ENCODE results near the gene AP1S1. TPM values are rescaled to one million over a fixed set of nuclear protein-coding genes. Genes with fewer than 3 reads are reported as not detected.

AP1S1 gene
- total and polyA plus RNA-seq, 2 of the 13 experiments (the other 11 are each of a cell fraction or from before 2014, with no cell fraction given): 57.5 to 68.1 TPM

DNA sequence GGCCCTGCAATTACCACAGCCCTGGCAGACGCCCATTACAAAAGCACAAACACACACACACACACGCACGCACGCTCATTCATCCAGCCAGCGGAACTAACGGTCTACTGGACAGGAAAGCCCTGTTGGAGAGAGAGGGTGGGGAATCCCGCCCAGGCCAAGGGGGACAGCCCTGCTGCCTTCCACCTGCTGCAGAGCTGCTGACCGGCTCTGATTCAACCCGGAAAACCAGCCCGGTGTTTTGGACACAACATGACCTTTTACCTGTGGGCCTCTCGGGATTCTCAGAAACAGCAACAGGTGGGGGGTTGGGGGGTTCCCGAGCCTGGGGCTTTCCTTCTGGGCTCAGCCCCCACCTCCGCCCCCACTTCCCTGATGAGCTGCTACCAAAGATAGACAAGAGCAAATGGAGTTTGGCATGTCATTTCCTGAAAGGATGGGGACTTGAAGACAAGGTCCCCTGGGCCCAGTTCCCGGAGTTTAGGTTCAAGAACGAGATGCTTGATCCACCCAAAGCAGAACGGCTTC lies 45.9 kb upstream of the AP1S1 start (continued):
- TF ChIP-seq CSRNP1 (CRISPR knock-in tag; IDR thresholded peaks at IDR 0.05) (no peak), ZNF335 (CRISPR knock-in tag; IDR thresholded peaks at IDR 0.05) (0 out of 2 replicates have a peak, but pooled peaks have one; percentile 34), CEBPG (CRISPR knock-in tag; IDR thresholded peaks at IDR 0.05) (peak; percentile 45), ZSCAN29 (CRISPR knock-in tag; conservative IDR thresholded peaks at IDR 0.05) (peak; percentile 84), ZNF768 (CRISPR knock-in tag; IDR thresholded peaks at IDR 0.05) (peak; percentile 38; the same call in 1 of the 2 replicates), GABPA (IDR thresholded peaks at IDR 0.05; ENCODE audit: low read depth, low read length) (peak; percentile 29), GABPA (CRISPR knock-in tag; IDR thresholded peaks at IDR 0.05; ENCODE audit: low read depth) (peak; percentile 56), ZNF264 (CRISPR knock-in tag; IDR thresholded peaks at IDR 0.05) (no peak), MIER2 (CRISPR knock-in tag; IDR thresholded peaks at IDR 0.05) (0 out of 2 replicates have a peak, but pooled peaks have one; percentile 15), ATF7 (IDR thresholded peaks at IDR 0.05) (no peak), ATF7 (CRISPR knock-in tag; IDR thresholded peaks at IDR 0.05) (peak; percentile 68; the same call in 1 of the 2 replicates), HIC2 (CRISPR knock-in tag; IDR thresholded peaks at IDR 0.05; ENCODE audit: low read depth) (peak; percentile 7; the same call in 1 of the 2 replicates), PHF20 (CRISPR knock-in tag; IDR thresholded peaks at IDR 0.05) (peak; percentile 43; the same call in 1 of the 2 replicates), MAF1 (CRISPR knock-in tag; IDR thresholded peaks at IDR 0.05; ENCODE audit: borderline replicate concordance) (no peak), FOXP4 (CRISPR knock-in tag; IDR thresholded peaks at IDR 0.05) (peak; percentile 75), ARNTL (CRISPR knock-in tag; IDR thresholded peaks at IDR 0.05) (peak; percentile 74; the same call in 1 of the 2 replicates), SNRNP70 (IDR thresholded peaks at IDR 0.05; ENCODE audit: low read depth, low read length) (no peak), ZNF772 (CRISPR knock-in tag; IDR thresholded peaks at IDR 0.05) (peak; percentile 41; the same call in 1 of the 2 replicates), MYC (CRISPR knock-in tag; IDR thresholded peaks at IDR 0.05; ENCODE audit: borderline replicate concordance) (peak; percentile 58; the same call in 1 of the 2 replicates), ZBTB8A (CRISPR knock-in tag; IDR thresholded peaks at IDR 0.05; ENCODE audit: borderline replicate concordance, low read depth) (no peak)
- TF ChIP-seq, protein P1, sequence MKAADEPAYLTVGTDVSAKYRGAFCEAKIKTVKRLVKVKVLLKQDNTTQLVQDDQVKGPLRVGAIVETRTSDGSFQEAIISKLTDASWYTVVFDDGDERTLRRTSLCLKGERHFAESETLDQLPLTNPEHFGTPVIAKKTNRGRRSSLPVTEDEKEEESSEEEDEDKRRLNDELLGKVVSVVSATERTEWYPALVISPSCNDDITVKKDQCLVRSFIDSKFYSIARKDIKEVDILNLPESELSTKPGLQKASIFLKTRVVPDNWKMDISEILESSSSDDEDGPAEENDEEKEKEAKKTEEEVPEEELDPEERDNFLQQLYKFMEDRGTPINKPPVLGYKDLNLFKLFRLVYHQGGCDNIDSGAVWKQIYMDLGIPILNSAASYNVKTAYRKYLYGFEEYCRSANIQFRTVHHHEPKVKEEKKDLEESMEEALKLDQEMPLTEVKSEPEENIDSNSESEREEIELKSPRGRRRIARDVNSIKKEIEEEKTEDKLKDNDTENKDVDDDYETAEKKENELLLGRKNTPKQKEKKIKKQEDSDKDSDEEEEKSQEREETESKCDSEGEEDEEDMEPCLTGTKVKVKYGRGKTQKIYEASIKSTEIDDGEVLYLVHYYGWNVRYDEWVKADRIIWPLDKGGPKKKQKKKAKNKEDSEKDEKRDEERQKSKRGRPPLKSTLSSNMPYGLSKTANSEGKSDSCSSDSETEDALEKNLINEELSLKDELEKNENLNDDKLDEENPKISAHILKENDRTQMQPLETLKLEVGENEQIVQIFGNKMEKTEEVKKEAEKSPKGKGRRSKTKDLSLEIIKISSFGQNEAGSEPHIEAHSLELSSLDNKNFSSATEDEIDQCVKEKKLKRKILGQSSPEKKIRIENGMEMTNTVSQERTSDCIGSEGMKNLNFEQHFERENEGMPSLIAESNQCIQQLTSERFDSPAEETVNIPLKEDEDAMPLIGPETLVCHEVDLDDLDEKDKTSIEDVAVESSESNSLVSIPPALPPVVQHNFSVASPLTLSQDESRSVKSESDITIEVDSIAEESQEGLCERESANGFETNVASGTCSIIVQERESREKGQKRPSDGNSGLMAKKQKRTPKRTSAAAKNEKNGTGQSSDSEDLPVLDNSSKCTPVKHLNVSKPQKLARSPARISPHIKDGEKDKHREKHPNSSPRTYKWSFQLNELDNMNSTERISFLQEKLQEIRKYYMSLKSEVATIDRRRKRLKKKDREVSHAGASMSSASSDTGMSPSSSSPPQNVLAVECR (CRISPR knock-in tag; IDR thresholded peaks at IDR 0.05; ENCODE audit: borderline replicate concordance): peak; percentile 35; the same call in 1 of the 2 replicates

All from HepG2 (cell line).